ENCODE results near the gene SEZ6L. TPM values are rescaled to one million over a fixed set of nuclear protein-coding genes. Genes with fewer than 3 reads are reported as not detected.

The SEZ6L gene
- total RNA-seq, 2 donors from 2014 or later: 0.07 to 0.12 TPM

- DNase-seq (ENCODE audit: low spot score): no peak
- Histone ChIP-seq H3K4me1 (no peaks in the 10 kb centered on the region), H3K4me3 (no peak overlapping the region), H3K36me3 (no peaks in the 10 kb centered on the region), H3K27ac (no peak overlapping the region), H3K27me3 (no peaks in the 10 kb centered on the region), H3K9me3 (no peaks in the 10 kb centered on the region)
- no peak for TF ChIP-seq CTCF (IDR thresholded peaks at IDR 0.05)
These were observed 159.0 kb downstream of the SEZ6L start for GRCh38 chr22:26328221-26328620.

GRCh38 chr22:26330971-26331625 is 161.8 kb downstream of the SEZ6L start:
- no peak for DNase-seq (ENCODE audit: low spot score)
- peak; percentile 61 to 83 for TF ChIP-seq CTCF (IDR thresholded peaks at IDR 0.05)
- H3K9me3 ChIP-seq: no peaks in the 10 kb centered on the region
- no peak overlapping the region for H3K4me3 ChIP-seq
- H3K4me1 ChIP-seq: no peaks in the 10 kb centered on the region
- H3K27ac ChIP-seq: no peak overlapping the region
- no peaks in the 10 kb centered on the region for H3K27me3 ChIP-seq
- no peaks in the 10 kb centered on the region for H3K36me3 ChIP-seq

GRCh38 chr22:26333088-26333800 is 164.0 kb downstream of the SEZ6L start:
- H3K27ac ChIP-seq: no peak overlapping the region
- no peaks in the 10 kb centered on the region for H3K36me3 ChIP-seq
- TF ChIP-seq CTCF (IDR thresholded peaks at IDR 0.05): no peak
- no peaks in the 10 kb centered on the region for H3K27me3 ChIP-seq
- no peaks in the 10 kb centered on the region for H3K9me3 ChIP-seq
- no peak for DNase-seq (ENCODE audit: low spot score)
- no peaks in the 10 kb centered on the region for H3K4me1 ChIP-seq
- H3K4me3 ChIP-seq: no peak overlapping the region

GRCh38 chr22:26334232-26334631 is 165.0 kb downstream of the SEZ6L start:
- no peak for DNase-seq (ENCODE audit: low spot score)
- no peak for TF ChIP-seq CTCF (IDR thresholded peaks at IDR 0.05)
- H3K36me3 ChIP-seq: no peaks in the 10 kb centered on the region
- H3K4me1 ChIP-seq: no peaks in the 10 kb centered on the region
- H3K9me3 ChIP-seq: no peaks in the 10 kb centered on the region
- H3K27ac ChIP-seq: no peak overlapping the region
- no peaks in the 10 kb centered on the region for H3K27me3 ChIP-seq
- no peak overlapping the region for H3K4me3 ChIP-seq

GRCh38 chr22:26336773-26337172 is 167.5 kb downstream of the SEZ6L start:
- H3K4me1 ChIP-seq: no peaks in the 10 kb centered on the region
- H3K27ac ChIP-seq: no peak overlapping the region
- no peak for TF ChIP-seq CTCF (IDR thresholded peaks at IDR 0.05)
- no peak overlapping the region for H3K4me3 ChIP-seq
- H3K36me3 ChIP-seq: no peaks in the 10 kb centered on the region
- DNase-seq (ENCODE audit: low spot score): no peak
- no peaks in the 10 kb centered on the region for H3K27me3 ChIP-seq
- no peaks in the 10 kb centered on the region for H3K9me3 ChIP-seq
